ENCODE measurements around the gene UBIAD1.
"Not testable (repeated sequence)": the region's sequence is repeated elsewhere in the genome, so short reads cannot be mapped to it uniquely, and the experiment has no call there.

The UBIAD1 gene

DNA sequence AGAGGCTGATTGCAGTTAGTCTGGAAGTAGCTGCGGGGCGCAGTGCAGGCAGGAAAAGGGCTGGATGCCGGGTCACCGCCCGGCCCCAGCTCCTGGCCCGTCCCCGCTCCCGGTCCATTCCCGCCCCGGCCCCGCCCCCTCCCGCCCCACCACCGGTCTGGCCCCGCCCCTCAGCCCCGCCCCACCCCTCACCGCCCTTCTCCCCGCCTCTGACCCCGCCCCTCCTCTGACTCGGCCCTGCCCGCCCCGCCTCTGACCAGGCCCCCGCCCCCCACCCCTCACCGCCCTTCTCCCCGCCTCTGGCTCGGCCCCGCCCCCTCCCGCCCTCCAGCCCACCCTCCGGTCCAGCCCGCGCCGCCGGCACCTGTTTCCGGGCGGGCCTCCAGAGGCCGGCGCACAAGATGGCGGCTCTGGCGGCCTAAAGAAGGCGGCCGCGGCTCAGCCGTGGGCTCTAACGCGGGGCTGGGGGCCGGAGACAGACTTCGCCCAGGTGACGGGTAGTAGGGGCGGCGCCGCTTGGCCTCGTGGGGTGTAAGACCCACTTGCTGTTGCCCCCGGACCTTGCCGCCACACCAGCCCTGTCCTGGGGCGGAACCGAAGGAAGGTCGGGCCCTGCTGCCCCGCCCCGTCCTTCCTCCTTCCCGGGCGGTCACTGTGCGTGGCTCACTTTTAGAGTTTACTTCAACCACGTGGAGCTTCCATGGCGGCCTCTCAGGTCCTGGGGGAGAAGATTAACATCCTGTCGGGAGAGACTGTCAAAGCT, at the start of gene UBIAD1:
Gene UBIAD1, plus strand, starts transcription at position 367 of the 763 bp plus-strand sequence. Its CDS starts 334 bp downstream, at position 701.
- peak; percentile 67 for DNase-seq (ENCODE audit: low read depth)

DNA sequence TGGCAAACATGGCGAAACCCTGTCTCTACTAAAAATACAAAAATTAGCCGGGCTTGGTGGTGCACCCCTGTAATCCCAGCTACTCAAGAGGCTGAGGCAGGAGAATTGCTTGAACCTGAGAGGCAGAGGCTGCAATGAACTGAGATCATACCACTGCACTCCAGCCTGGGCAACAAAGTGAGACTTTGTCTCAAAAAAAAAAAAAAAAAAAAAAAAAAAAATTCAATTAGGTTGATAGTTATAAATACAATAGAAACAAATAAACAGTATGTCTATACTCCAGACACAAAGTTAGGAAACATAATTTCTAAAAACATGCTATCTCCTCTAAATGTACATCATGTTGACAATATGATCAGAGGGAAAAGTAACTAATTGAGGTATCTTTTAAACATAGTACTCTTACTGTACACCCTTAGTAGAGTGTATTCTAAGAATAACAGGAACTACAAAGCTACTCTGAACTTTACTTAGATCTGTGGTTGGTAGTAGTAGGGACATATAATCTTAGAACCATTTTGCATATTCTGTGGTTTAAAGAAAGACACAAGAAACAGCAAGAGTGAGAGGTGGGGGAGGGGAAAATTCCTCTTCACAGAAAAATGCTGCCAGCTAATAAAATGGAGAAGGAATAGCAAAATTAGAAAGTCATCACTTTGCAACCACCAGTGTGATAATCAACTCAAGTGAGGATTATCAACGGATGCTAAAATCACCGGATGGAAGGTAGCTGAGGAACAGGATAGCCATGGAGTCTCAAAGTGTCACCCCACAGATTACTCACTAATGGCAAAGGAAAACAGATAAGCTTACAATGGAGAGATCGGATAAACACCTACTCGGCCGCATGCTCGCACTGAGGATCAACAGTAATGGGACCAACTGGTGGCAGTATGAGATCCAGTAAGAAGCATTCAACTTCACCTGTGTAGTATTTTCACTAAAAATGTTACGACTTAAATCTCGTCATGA, 45.6 kb upstream of the UBIAD1 start:
- no peak for DNase-seq (ENCODE audit: low read depth)

- no peak for DNase-seq (ENCODE audit: low read depth)
Measured at GRCh38 chr1:11229203-11229602, 43.8 kb upstream of the UBIAD1 start.

DNA sequence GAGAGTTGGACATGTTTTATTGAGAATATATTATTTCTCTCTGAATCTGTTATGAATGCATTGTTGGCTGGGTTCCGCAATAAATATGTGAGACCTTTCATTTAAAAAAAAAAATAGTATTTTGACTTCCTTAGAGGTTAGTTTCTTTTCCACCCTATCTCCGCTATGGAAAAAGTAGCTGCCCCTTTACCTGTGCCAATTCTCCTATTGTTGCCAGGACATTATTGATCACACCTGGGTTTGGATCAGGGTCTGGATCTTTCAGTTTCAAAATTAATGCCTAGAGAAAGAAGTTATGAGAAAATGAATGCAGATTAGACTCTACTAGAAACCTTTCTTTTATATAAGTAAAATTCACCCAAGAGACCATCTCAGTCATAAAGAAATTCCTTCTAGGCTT, 39.8 kb upstream of the UBIAD1 start:
- DNase-seq (ENCODE audit: low read depth), result no peak

DNA sequence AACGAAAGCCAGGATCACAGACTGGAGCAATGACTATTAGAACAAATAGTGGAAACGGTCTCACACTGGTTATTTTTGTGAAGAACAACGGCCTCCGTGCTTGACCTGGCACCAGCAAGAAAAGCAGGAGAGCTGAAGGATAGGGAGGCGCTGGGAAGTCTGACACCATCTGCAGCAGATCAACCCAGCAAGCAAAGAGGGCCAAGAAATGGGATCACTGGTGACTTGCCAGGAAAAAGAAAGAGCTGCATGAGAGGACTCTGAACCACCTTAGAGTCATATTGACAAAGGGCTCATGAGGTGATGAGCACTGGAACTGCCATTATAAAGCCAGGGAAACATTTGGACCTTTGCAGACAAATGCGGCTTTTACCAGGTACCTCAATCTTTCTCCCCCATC, 35.6 kb upstream of the UBIAD1 start:
- DNase-seq (ENCODE audit: low read depth), result no peak

- no peak for DNase-seq (ENCODE audit: low read depth)
Measured at GRCh38 chr1:11238311-11238710, 34.7 kb upstream of the UBIAD1 start.

GRCh38 chr1:11245248-11245647, 27.8 kb upstream of the UBIAD1 start:
- no peak for DNase-seq (ENCODE audit: low read depth)

DNA sequence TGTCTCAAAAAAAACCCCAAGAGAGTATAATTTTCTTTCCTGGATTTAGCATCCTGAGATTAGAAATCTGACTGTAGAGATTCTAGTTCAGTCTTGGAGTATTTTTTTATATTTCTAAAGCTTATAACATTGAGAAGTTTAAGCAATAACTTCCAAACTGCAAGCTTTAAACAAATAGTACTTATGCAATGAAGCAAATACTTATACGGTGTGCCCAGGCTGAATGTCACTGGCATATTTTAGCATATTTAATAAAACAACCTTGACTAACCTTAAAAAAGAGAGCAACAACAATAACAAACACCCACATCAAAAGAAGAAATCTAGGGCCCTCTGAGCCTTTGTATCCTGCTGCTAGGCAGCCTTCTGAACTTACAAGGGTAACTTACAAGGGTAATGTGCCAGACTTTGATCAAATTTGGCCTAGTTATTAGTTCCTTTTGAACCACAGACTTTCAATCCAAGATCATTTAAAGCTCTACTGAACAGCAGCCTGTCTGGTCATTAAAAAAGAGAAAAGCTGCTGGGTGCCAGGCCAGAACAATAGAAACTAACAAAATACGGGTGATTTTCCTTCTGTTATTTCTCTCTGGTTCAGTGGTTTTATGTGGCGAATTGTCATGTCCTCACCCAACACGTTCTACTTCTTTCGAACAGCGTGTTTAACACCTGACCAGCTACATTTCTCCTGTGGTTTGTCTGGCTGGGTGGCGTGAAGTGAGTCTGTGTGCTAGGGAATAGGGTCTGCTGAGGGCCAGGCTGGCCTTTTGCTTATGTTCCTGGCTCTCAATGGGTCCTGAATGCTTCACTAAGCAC, 26.9 kb upstream of the UBIAD1 start:
- DNase-seq (ENCODE audit: low read depth), result no peak

GRCh38 chr1:11248169-11248568, 24.8 kb upstream of the UBIAD1 start:
- DNase-seq (ENCODE audit: low read depth), result no peak

- DNase-seq (ENCODE audit: low read depth), result no peak
Measured at GRCh38 chr1:11252538-11252937, 20.5 kb upstream of the UBIAD1 start.

GRCh38 chr1:11253226-11253625, 19.8 kb upstream of the UBIAD1 start:
- DNase-seq (ENCODE audit: low read depth), result no peak

DNA sequence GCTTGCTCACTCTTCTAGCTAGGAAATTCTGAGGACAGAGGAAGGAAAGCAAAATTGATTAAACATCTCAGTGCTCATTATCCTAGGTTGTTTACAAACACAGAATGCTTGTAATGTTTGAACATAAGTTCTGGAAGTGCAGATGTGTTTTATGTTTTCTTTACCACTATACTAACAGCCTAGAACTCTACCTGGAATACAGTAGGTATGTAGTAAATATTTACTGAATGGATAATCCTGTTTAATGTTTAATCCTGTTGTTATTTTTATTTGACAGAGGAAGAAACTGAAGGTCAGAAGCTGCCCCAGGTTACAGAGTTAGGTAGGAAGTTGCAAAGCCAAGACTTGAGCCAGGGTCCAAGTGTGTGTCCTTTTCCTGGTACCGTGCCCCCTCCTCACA, 16.7 kb upstream of the UBIAD1 start:
- DNase-seq (ENCODE audit: low read depth), result no peak

DNA sequence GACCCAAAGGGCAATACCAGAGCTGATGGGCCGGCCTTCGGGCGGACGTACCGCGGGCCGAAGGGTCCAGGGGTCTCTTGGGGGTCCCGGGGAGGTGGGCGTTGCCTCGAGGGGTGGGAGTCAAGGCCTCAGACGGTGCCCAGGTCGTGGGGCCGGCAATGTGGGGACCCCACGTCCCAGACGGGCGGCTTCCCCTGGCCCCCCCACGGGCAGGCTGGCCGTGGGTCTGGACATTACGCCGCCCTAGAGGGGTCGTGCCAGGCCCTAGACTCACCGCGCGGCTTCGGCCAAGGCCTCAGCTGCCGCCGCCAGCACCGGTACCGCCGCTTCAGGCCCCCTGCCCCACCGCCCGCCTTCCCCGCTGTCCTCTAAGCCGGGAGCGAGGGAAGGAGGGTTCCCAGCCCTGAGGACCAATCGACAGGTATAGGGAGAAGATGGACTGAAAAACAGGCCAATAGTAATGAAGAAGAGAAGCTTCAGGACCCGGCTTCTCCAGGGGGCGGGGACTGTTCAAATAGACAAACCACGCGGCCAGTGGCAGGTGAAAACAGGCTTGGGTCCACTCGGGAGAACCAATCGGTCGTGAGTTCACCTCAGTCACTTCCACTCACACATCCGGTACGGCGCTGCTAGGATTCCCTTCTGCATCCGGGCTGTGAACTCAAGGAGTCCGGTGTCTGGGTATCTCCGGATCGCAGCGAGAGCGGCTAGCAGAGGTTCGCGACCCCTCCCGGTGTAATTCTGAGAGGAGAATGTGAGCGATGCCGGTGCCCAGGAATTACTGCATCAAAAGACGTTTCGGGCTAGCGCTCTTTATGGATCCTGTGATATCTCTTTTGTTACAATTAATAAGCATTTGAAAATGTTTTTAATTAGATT, 10.6 kb upstream of the UBIAD1 start, which contains the start of gene MTOR:
Gene MTOR, minus strand, starts transcription at position 381 of the 879 bp plus-strand sequence. CDS start 3,142 bp downstream, outside the sequence.
- DNase-seq (ENCODE audit: low read depth), result peak; percentile 99

GRCh38 chr1:11266268-11267074, 6.5 kb upstream of the UBIAD1 start:
- DNase-seq (ENCODE audit: low read depth), result no peak

DNA sequence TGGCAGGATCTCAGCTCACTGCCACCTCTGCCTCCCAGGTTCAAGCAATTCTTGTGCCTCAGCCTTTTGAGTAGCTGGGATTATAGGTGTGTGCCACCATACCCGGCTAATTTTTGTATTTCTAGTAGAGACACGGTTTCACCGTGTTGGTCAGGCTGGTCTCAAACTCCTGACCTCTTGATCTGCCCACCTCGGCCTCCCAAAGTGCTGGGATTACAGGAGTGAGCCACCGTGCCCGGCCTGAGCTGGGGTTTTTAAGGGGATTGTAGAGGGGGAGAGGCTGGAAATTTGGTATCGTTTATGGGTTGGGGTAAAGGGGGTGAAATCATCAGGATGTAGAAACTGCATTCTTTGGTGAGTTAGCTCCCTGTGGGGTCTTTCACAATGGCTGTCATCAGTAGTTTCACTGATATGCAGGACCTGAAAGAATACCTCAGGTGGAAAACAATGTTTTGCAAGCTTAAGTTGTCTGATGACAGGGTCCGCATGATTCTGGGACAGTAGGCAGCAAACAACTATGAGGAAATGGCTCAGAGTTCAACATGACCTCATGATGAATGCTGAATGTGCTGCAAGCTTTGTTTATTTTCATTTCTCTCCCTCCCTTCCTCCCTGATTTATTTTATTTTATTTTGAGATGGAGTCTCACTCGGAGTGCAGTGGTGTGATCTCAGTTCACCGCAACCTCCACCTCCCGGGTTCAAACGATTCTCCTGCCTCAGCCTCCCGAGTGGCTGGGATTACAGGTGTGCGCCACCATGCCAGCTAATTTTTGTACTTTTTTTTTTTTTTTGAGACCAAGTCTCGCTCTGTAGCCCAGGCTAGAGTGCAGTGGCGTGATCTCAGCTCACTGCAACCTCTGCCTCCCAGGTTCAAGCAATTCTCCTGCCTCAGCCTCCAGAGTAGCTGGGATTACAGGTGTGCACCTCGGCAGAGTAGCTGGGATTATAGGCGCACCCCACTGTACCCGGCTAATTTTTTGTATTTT, 5.4 kb upstream of the UBIAD1 start:
- not testable (repeated sequence) for DNase-seq (ENCODE audit: low read depth)

DNA sequence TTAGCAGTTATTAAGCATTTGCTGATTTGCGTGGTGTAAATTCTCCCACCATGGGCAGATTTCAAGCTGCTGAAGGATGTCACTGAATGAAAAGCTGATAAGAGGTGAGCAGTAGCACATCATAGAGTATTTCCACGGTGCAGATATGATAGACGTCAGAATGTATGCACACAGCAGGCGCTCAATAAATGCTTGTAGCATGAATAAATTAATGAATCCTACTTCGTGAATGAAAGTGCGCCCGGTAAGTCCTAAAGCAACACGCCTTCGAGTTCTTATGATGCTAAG, 510 bp upstream of the UBIAD1 start:
- no peak for DNase-seq (ENCODE audit: low read depth)

DNA sequence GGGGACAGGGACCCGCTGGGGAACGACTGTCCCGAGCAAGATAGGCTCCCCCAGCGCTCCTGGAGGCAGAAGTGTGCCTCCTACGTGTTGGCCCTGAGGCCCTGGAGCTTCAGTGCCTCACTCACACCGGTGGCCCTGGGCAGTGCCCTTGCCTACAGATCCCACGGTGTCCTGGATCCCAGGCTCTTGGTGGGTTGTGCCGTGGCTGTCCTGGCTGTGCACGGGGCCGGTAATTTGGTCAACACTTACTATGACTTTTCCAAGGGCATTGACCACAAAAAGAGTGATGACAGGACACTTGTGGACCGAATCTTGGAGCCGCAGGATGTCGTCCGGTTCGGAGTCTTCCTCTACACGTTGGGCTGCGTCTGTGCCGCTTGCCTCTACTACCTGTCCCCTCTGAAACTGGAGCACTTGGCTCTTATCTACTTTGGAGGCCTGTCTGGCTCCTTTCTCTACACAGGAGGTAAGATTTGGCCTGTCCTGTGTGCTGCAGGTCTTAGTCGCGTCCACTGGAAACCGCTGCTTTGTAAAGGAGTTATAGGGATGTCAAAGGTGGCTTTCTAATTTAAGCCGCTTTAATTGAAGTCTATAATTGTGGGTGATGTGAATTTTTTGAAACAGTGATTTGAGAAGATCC, 717 bp downstream of the UBIAD1 start:
- no peak for DNase-seq (ENCODE audit: low read depth)

DNA sequence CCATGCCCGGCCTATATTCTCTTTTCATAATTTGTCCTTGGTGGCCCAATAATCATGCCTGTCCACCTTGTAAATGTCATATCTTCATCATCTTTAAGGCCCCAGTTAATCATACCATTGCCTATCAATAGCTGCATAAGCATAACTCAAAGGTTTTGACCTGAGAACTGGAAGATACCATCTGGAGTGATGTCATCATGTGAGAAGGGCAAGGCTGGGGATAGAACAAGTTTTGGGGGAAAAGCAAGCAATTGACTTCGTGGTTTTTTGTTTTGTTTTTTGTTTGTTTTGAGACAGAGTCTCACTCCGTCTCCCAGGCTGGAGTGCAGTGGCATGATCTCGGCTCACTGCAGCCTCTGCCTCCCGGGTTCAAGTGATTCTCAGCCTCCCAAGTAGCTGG, 6.2 kb downstream of the UBIAD1 start:
- no peak for DNase-seq (ENCODE audit: low read depth)

DNA sequence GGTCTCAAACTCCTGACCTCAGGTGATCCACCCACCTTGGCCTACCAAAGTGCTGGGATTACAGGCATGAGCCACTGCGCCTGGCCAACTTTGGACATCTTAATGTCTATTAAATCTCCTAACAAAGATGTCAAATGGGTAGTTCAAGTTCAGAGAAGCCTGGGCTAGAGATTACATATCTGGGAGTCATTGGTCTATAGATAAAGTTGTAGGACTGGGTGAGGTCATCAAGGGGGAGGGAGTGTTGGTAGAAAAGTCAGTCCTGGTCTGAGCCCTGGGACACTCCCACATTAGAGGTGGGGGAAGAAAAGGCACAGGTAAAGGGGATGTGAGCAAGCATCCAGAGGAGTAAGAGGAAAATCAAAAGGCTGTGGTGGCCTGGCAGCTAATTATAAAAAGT, 6.6 kb downstream of the UBIAD1 start:
- DNase-seq (ENCODE audit: low read depth), result no peak
